Liver (tissue), 9 donors: ENCODE measurements around the gene RAD51B. TPM values are rescaled to one million over a fixed set of nuclear protein-coding genes. Genes with fewer than 3 reads are reported as not detected.

Source experiments
- DNase-seq: peaks from one replicate; pipeline ENCODE4 v3.0.0-alpha.2; 2017; ENCODE audit warnings: low spot score
- H3K27ac ChIP-seq, 2 donors: one replicate each; pipeline ENCODE4 v1.7.0; 2013; ENCODE audit warnings: inconsistent platforms in 2 of 2, low read length in 2 of 2, control low read depth in 1 of 2, low read depth in 1 of 2, mild to moderate bottlenecking in 1 of 2
- H3K27me3 ChIP-seq, 4 donors: one replicate each; pipeline versions ENCODE4 v1.6.1 to v1.7.0; 2013; ENCODE audit warnings: low read length in 3 of 4, inconsistent platforms in 1 of 4, mild to moderate bottlenecking in 1 of 4, moderate library complexity in 1 of 4; ENCODE audit not compliant: control insufficient read depth in 4 of 4, insufficient read depth in 4 of 4
- H3K36me3 ChIP-seq, 4 donors: one replicate each; pipeline versions ENCODE4 v1.6.1 to v1.7.0; 2013; ENCODE audit warnings: low read length in 3 of 4, mild to moderate bottlenecking in 3 of 4, low read depth in 1 of 4, moderate library complexity in 1 of 4; ENCODE audit not compliant: control insufficient read depth in 4 of 4, insufficient read depth in 3 of 4
- H3K4me1 ChIP-seq, 4 donors: one replicate each; pipeline versions ENCODE4 v1.6.1 to v1.7.0; 2013; ENCODE audit warnings: low read length in 3 of 4, mild to moderate bottlenecking in 3 of 4, moderate library complexity in 1 of 4; ENCODE audit not compliant: control insufficient read depth in 4 of 4, insufficient read depth in 4 of 4
- H3K4me3 ChIP-seq, 3 donors: one replicate each; pipeline versions ENCODE4 v1.6.1 to v1.7.0; 2013; ENCODE audit warnings: low read length in 3 of 3, control low read depth in 1 of 3, low read depth in 1 of 3, mild to moderate bottlenecking in 1 of 3
- H3K9ac ChIP-seq, 2 donors: one replicate each; pipeline ENCODE4 v1.7.0; 2013; ENCODE audit warnings: low read length in 2 of 2, mild to moderate bottlenecking in 2 of 2, moderate library complexity in 2 of 2, control low read depth in 1 of 2, low read depth in 1 of 2
- H3K9me3 ChIP-seq, 4 donors: one replicate each; pipeline versions ENCODE4 v1.6.1 to v1.7.0; 2013; ENCODE audit warnings: low read length in 3 of 4; ENCODE audit not compliant: control insufficient read depth in 4 of 4
- EGR1 ChIP-seq, 2 donors: IDR thresholded peaks; 2 replicates each; pipeline ENCODE4 v1.6.1; 2016 to 2018; ENCODE audit warnings: antibody characterized with exemption in 2 of 2, low read depth in 2 of 2
- FOXA1 ChIP-seq: IDR thresholded peaks from 2 replicates; pipeline ENCODE4 v1.6.1; 2016; ENCODE audit warnings: antibody characterized with exemption
- FOXA2 ChIP-seq: IDR thresholded peaks from 2 replicates; pipeline ENCODE4 v1.6.1; 2016; ENCODE audit warnings: antibody characterized with exemption
- GABPA ChIP-seq, 2 donors: IDR thresholded peaks in 1 of 2; conservative IDR thresholded peaks in 1 of 2; 2 replicates each; pipeline ENCODE4 v1.6.1; 2016; ENCODE audit warnings: antibody characterized with exemption in 2 of 2, mild to moderate bottlenecking in 1 of 2, moderate library complexity in 1 of 2
- HNF4A ChIP-seq, 2 donors: conservative IDR thresholded peaks; 2 replicates each; pipeline ENCODE4 v1.6.1; 2016; ENCODE audit warnings: antibody characterized with exemption in 2 of 2, mild to moderate bottlenecking in 2 of 2
- HNF4G ChIP-seq: IDR thresholded peaks from 2 replicates; pipeline ENCODE4 v1.6.1; 2016; ENCODE audit warnings: antibody characterized with exemption
- JUND ChIP-seq, 2 donors: IDR thresholded peaks; 2 replicates each; pipeline ENCODE4 v1.6.1; 2016; ENCODE audit warnings: antibody characterized with exemption in 2 of 2
- RAD21 ChIP-seq, 2 donors: IDR thresholded peaks; 2 replicates each; pipeline ENCODE4 v1.6.1; 2016; ENCODE audit warnings: antibody characterized with exemption in 2 of 2, mild to moderate bottlenecking in 2 of 2
- RXRA ChIP-seq, 2 donors: IDR thresholded peaks; 2 replicates each; pipeline ENCODE4 v1.6.1; 2017 to 2018; ENCODE audit warnings: antibody characterized with exemption in 2 of 2, mild to moderate bottlenecking in 1 of 2
- SP1 ChIP-seq: IDR thresholded peaks from 2 replicates; pipeline ENCODE4 v1.6.1; 2018; ENCODE audit warnings: antibody characterized with exemption, mild to moderate bottlenecking
- TAF1 ChIP-seq: conservative IDR thresholded peaks from 2 replicates; pipeline ENCODE4 v1.6.1; 2016; ENCODE audit warnings: antibody characterized with exemption, mild to moderate bottlenecking
- YY1 ChIP-seq: IDR thresholded peaks from 2 replicates; pipeline ENCODE4 v1.6.1; 2016; ENCODE audit warnings: antibody characterized with exemption, mild to moderate bottlenecking
- WGBS: extraction: QIAGEN DNeasy Blood & Tissue Kit; methylation state at CpG from one replicate; pipeline ENCODE4 v1.1.7; 2013; 5-methylcytosine and 5-hydroxymethylcytosine counted together
- polyA plus RNA-seq, 2 donors: library from polyadenylated mRNA; stranded (reverse) in 1 of 2; unstranded in 1 of 2; fragments of 200-250 nt in 1 of 2; fragments of >200 nt in 1 of 2; fragmentation: Nextera tagmentation in 1 of 2; extraction: Ambion mirVana in 1 of 2; gene quantifications; one replicate each; pipeline versions ENCODE4 v1.2.1 to v1.2.3, GENCODE V29; 2013 to 2015
- total RNA-seq, 2 donors: library from RNA; depleted of rRNA; stranded (reverse); fragments of >200 nt; gene quantifications; one replicate each; pipeline ENCODE4 v1.2.3, GENCODE V29; 2014
- TF ChIP-seq, protein P1 (sequence below): IDR thresholded peaks from 2 replicates; pipeline ENCODE4 v1.6.1; 2016; ENCODE audit warnings: antibody characterized with exemption
- TF ChIP-seq, protein P2 (sequence below): IDR thresholded peaks from 2 replicates; pipeline ENCODE4 v1.6.1; 2016; ENCODE audit warnings: antibody characterized with exemption, mild to moderate bottlenecking
- TF ChIP-seq, protein P3 (sequence below): IDR thresholded peaks from 2 replicates; pipeline ENCODE4 v1.6.1; 2016; ENCODE audit warnings: antibody characterized with exemption
- TF ChIP-seq, protein P4 (sequence below): IDR thresholded peaks from 2 replicates; pipeline ENCODE4 v1.6.1; 2016; ENCODE audit warnings: antibody characterized with exemption
- TF ChIP-seq, protein P5 (sequence below): fragments of 150-350 bp; IDR thresholded peaks from 2 replicates; pipeline ENCODE4 v1.5.1; 2017; ENCODE audit warnings: improper control_type of control experiment, low read depth, low read length; ENCODE audit not compliant: missing input control
- donor health status: healthy.
- donor health status: healthy.
- donor health status: healthy.
- donor health status: healthy.
- donor health status: healthy.

Gene RAD51B
- total and polyA plus RNA-seq, 4 donors: 0.81 to 12.9 (median 2.4) TPM

DNA sequence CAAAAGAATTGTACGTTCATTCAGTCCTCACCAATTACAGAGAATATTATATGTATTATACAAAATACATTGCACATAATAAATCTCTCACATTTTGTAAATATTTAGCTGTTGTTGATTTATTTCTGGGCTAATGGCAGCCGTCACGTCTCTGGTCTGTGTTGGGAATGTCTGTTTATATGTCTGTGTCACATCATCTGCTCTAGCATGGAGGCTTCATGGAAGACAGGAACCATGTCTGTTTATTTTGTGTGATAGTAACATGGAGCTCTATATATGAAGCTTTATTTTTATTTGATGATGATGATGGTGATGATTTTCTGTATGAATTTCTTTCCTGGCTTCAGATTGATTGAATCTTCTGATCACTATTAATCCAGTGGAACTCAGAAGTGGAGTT lies 138.4 kb downstream of the RAD51B start:
- 87% methylated on average over 3 of the region's 3 CpGs for WGBS
- Histone ChIP-seq H3K9ac (no peak overlapping the region), H3K36me3 (no peaks in the 10 kb centered on the region), H3K4me1 (peaks cover 0 to 12% (median 0%) of the 10 kb centered on the region in 4 donors), H3K27ac (no peak overlapping the region), H3K4me3 (no peak overlapping the region), H3K27me3 (no peaks in the 10 kb centered on the region), H3K9me3 (no peaks in the 10 kb centered on the region)
- no peak for DNase-seq
- TF ChIP-seq YY1 (no peak), JUND (IDR thresholded peaks at IDR 0.05) (no peak), EGR1 (IDR thresholded peaks at IDR 0.05; ENCODE audit: low read depth in 2 of 2) (no peak), FOXA1 (no peak), HNF4A (conservative IDR thresholded peaks at IDR 0.05) (no peak), RAD21 (IDR thresholded peaks at IDR 0.05) (no peak), GABPA (IDR thresholded peaks at IDR 0.05 in 1 of 2, conservative IDR thresholded peaks at IDR 0.05 in 1 of 2) (no peak), RXRA (IDR thresholded peaks at IDR 0.05) (no peak), FOXA2 (no peak), HNF4G (no peak), TAF1 (no peak), SP1 (no peak)
- TF ChIP-seq, protein P1, sequence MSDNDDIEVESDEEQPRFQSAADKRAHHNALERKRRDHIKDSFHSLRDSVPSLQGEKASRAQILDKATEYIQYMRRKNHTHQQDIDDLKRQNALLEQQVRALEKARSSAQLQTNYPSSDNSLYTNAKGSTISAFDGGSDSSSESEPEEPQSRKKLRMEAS: no peak
- TF ChIP-seq, protein P2, sequence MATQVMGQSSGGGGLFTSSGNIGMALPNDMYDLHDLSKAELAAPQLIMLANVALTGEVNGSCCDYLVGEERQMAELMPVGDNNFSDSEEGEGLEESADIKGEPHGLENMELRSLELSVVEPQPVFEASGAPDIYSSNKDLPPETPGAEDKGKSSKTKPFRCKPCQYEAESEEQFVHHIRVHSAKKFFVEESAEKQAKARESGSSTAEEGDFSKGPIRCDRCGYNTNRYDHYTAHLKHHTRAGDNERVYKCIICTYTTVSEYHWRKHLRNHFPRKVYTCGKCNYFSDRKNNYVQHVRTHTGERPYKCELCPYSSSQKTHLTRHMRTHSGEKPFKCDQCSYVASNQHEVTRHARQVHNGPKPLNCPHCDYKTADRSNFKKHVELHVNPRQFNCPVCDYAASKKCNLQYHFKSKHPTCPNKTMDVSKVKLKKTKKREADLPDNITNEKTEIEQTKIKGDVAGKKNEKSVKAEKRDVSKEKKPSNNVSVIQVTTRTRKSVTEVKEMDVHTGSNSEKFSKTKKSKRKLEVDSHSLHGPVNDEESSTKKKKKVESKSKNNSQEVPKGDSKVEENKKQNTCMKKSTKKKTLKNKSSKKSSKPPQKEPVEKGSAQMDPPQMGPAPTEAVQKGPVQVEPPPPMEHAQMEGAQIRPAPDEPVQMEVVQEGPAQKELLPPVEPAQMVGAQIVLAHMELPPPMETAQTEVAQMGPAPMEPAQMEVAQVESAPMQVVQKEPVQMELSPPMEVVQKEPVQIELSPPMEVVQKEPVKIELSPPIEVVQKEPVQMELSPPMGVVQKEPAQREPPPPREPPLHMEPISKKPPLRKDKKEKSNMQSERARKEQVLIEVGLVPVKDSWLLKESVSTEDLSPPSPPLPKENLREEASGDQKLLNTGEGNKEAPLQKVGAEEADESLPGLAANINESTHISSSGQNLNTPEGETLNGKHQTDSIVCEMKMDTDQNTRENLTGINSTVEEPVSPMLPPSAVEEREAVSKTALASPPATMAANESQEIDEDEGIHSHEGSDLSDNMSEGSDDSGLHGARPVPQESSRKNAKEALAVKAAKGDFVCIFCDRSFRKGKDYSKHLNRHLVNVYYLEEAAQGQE: no peak
- TF ChIP-seq, protein P3, sequence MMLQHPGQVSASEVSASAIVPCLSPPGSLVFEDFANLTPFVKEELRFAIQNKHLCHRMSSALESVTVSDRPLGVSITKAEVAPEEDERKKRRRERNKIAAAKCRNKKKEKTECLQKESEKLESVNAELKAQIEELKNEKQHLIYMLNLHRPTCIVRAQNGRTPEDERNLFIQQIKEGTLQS: no peak
- TF ChIP-seq, protein P4, sequence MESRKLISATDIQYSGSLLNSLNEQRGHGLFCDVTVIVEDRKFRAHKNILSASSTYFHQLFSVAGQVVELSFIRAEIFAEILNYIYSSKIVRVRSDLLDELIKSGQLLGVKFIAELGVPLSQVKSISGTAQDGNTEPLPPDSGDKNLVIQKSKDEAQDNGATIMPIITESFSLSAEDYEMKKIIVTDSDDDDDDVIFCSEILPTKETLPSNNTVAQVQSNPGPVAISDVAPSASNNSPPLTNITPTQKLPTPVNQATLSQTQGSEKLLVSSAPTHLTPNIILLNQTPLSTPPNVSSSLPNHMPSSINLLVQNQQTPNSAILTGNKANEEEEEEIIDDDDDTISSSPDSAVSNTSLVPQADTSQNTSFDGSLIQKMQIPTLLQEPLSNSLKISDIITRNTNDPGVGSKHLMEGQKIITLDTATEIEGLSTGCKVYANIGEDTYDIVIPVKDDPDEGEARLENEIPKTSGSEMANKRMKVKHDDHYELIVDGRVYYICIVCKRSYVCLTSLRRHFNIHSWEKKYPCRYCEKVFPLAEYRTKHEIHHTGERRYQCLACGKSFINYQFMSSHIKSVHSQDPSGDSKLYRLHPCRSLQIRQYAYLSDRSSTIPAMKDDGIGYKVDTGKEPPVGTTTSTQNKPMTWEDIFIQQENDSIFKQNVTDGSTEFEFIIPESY: no peak
- TF ChIP-seq, protein P5, sequence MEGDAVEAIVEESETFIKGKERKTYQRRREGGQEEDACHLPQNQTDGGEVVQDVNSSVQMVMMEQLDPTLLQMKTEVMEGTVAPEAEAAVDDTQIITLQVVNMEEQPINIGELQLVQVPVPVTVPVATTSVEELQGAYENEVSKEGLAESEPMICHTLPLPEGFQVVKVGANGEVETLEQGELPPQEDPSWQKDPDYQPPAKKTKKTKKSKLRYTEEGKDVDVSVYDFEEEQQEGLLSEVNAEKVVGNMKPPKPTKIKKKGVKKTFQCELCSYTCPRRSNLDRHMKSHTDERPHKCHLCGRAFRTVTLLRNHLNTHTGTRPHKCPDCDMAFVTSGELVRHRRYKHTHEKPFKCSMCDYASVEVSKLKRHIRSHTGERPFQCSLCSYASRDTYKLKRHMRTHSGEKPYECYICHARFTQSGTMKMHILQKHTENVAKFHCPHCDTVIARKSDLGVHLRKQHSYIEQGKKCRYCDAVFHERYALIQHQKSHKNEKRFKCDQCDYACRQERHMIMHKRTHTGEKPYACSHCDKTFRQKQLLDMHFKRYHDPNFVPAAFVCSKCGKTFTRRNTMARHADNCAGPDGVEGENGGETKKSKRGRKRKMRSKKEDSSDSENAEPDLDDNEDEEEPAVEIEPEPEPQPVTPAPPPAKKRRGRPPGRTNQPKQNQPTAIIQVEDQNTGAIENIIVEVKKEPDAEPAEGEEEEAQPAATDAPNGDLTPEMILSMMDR: no peak

DNA sequence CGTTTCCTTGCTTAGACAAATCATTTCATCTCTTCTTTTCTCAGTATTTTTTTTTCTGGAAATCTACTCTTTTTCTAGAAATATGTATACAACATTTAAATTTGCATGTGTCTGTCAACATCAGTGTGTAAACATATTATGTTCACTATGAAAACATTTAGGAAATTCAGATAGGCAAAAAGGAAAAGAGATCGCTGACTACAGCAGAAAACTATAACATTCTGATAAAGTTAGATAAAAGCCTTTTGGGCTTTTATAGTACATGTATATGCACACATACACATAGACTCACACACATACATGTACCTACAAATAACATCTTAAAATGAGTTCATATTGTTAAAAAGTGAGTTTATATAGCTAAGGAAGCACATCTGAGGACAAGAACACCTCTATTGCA lies 142.1 kb downstream of the RAD51B start:
- H3K9ac ChIP-seq: no peak overlapping the region
- H3K9me3 ChIP-seq: no peaks in the 10 kb centered on the region
- H3K27me3 ChIP-seq: no peaks in the 10 kb centered on the region
- TF ChIP-seq HNF4A (conservative IDR thresholded peaks at IDR 0.05) (no peak), EGR1 (IDR thresholded peaks at IDR 0.05; ENCODE audit: low read depth in 2 of 2) (no peak), RXRA (IDR thresholded peaks at IDR 0.05) (no peak), RAD21 (IDR thresholded peaks at IDR 0.05) (no peak), TAF1 (no peak), GABPA (IDR thresholded peaks at IDR 0.05 in 1 of 2, conservative IDR thresholded peaks at IDR 0.05 in 1 of 2) (no peak), YY1 (no peak)
- TF ChIP-seq, protein P5: no peak
- TF ChIP-seq, protein P1: no peak
- no peaks in the 10 kb centered on the region for H3K36me3 ChIP-seq
- peaks cover 0 to 20% (median 5%) of the 10 kb centered on the region in 4 donors for H3K4me1 ChIP-seq
- no peak for DNase-seq
- H3K4me3 ChIP-seq: no peak overlapping the region
- WGBS: 86% methylated on average over 2 of the region's 2 CpGs
- H3K27ac ChIP-seq: no peak overlapping the region
